GM12878 (cell line): Measurements from ENCODE around the gene SYTL1. TPM values are rescaled to one million over a fixed set of nuclear protein-coding genes. Genes with fewer than 3 reads are reported as not detected.

Source experiments
- ATAC-seq: fragments of 200-7000 bp; cut with Tn5 transposase; 3 replicates; pipeline ENCODE4 v1.9.1; 2020; ENCODE audit warnings: mild to moderate bottlenecking, moderate library complexity
- BruUV-seq: library from RNA; stranded (reverse); fragments of 400-500 nt; replicated peaks from 2 replicates; lab custom pipeline; 2021; lab: Mats Ljungman, UMichigan
- CTCF ChIA-PET: fragments of 300-600 bp; sonication (Branson Sonifier 250); formaldehyde crosslinking; extraction: SDS; loops from one replicate; lab custom pipeline; 2021; ENCODE audit warnings: inconsistent platforms; lab: Yijun Ruan, JAX
- POLR2A ChIA-PET: fragments of 350-600 bp; formaldehyde crosslinking; extraction: SDS; loops from one replicate; lab custom pipeline; 2021; ENCODE audit warnings: inconsistent platforms; lab: Charles Lee
- RAD21 ChIA-PET: fragments of 300-600 bp; sonication (Branson Sonifier 250); formaldehyde crosslinking; loops from one replicate; lab custom pipeline; 2023; ENCODE audit warnings: antibody characterized with exemption; ENCODE audit not compliant: unreplicated experiment; lab: Charles Lee
- SMC1A ChIA-PET: fragments of 300-600 bp; sonication (Branson Sonifier 250); formaldehyde crosslinking; loops from one replicate; lab custom pipeline; 2023; ENCODE audit not compliant: unreplicated experiment, uncharacterized antibody; lab: Charles Lee
- DNase-seq: peaks from one replicate; pipeline ENCODE4 v3.0.0-alpha.2; 2011; ENCODE audit warnings: low read depth, low spot score
- FAIRE-seq: peaks from 3 replicates; lab custom pipeline; 2011; peaks lifted over from hg19 to GRCh38; lab: Jason Lieb, UNC
- H2AFZ ChIP-seq: 2 replicates; pipeline ENCODE4 v1.6.0; 2011; ENCODE audit warnings: low read depth, low read length, control low read depth; ENCODE audit not compliant: control insufficient read depth
- H3K27ac ChIP-seq: 2 replicates; pipeline ENCODE4 v1.5.1; 2011; ENCODE audit warnings: control low read depth; ENCODE audit not compliant: control insufficient read depth, insufficient read depth
- H3K27me3 ChIP-seq, 2 experiments: replicated peaks in 1 of 2; 2 replicates each; pipeline versions ENCODE4 v1.6.0 to v1.6.1; 2011; ENCODE audit warnings: low read length in 1 of 2; ENCODE audit not compliant: control insufficient read depth in 2 of 2, insufficient read depth in 2 of 2
- H3K36me3 ChIP-seq, 2 experiments: 2 replicates each; pipeline ENCODE4 v1.5.1; 2011; ENCODE audit warnings: low read length in 1 of 2; ENCODE audit not compliant: control insufficient read depth in 2 of 2, insufficient read depth in 2 of 2
- H3K4me1 ChIP-seq: 2 replicates; pipeline ENCODE4 v1.6.1; 2011; ENCODE audit warnings: mild to moderate bottlenecking, low read length, moderate library complexity, mixed read lengths; ENCODE audit not compliant: control insufficient read depth, insufficient read depth
- H3K4me2 ChIP-seq: 2 replicates; pipeline ENCODE4 v1.6.0; 2011; ENCODE audit warnings: control low read depth; ENCODE audit not compliant: control insufficient read depth, insufficient read depth
- H3K4me3 ChIP-seq: fragments of 200-600 bp; sonication (generic); 2 replicates; pipeline ENCODE4 v1.5.1; 2016
- H3K79me2 ChIP-seq: 2 replicates; pipeline ENCODE4 v1.6.0; 2011; ENCODE audit warnings: low read length; ENCODE audit not compliant: control insufficient read depth, insufficient read depth
- H3K9ac ChIP-seq: 2 replicates; pipeline ENCODE4 v1.8.0; 2011; ENCODE audit warnings: low read length, control low read depth, mixed read lengths; ENCODE audit not compliant: control insufficient read depth, insufficient read depth
- H3K9me3 ChIP-seq: replicated peaks from 3 replicates; pipeline ENCODE4 v1.5.1; 2011; ENCODE audit warnings: mild to moderate bottlenecking, low read length; ENCODE audit not compliant: control insufficient read depth, insufficient read depth
- H4K20me1 ChIP-seq: 2 replicates; pipeline ENCODE4 v1.6.0; 2011; ENCODE audit not compliant: control insufficient read depth, insufficient read depth
- BRCA1 ChIP-seq: IDR thresholded peaks from 2 replicates; pipeline ENCODE4 v1.6.1; 2011; ENCODE audit warnings: low read depth, low read length, improper control_type of control experiment
- CBFB ChIP-seq: IDR thresholded peaks from 2 replicates; pipeline ENCODE4 v1.6.1; 2016; ENCODE audit warnings: antibody characterized with exemption, low read depth
- DPF2 ChIP-seq: fragments of 450-650 bp; IDR thresholded peaks from 2 replicates; pipeline ENCODE4 v1.6.1; 2017; ENCODE audit warnings: mild to moderate bottlenecking
- IRF4 ChIP-seq: IDR thresholded peaks from 2 replicates; pipeline ENCODE4 v1.6.1; 2011; ENCODE audit warnings: low read depth, low read length
- NFIC ChIP-seq: IDR thresholded peaks from 2 replicates; pipeline ENCODE4 v1.6.1; 2012; ENCODE audit warnings: low read depth, mild to moderate bottlenecking, inconsistent platforms, low read length, moderate library complexity
- NFYB ChIP-seq: IDR thresholded peaks from 2 replicates; pipeline ENCODE4 v1.6.1; 2011; ENCODE audit warnings: low read depth, mild to moderate bottlenecking, low read length, improper control_type of control experiment, moderate library complexity; ENCODE audit not compliant: insufficient read depth
- POU2F2 ChIP-seq: IDR thresholded peaks from 3 replicates; pipeline ENCODE4 v1.6.1; 2011; ENCODE audit warnings: low read depth, mild to moderate bottlenecking, low read length, borderline replicate concordance
- SMC3 ChIP-seq: IDR thresholded peaks from 2 replicates; pipeline ENCODE4 v1.6.1; 2011; ENCODE audit warnings: low read length, improper control_type of control experiment, borderline replicate concordance
- TCF7 ChIP-seq: IDR thresholded peaks from 2 replicates; pipeline ENCODE4 v1.6.1; 2014; ENCODE audit warnings: antibody characterized with exemption, borderline replicate concordance
- ZNF274 ChIP-seq: IDR thresholded peaks from one replicate; pipeline ENCODE4 v1.8.0; 2011; ENCODE audit not compliant: insufficient read length, insufficient read depth
- ZNF384 ChIP-seq: IDR thresholded peaks from 2 replicates; pipeline ENCODE4 v1.6.1; 2012; ENCODE audit warnings: low read depth, mild to moderate bottlenecking, low read length, improper control_type of control experiment, borderline replicate concordance
- ZNF622 ChIP-seq: fragments of 450-650 bp; IDR thresholded peaks from 2 replicates; pipeline ENCODE4 v1.6.1; 2017; ENCODE audit warnings: mild to moderate bottlenecking, inconsistent platforms
- WGBS: methylation state at CpG from one replicate; pipeline ENCODE4 v1.1.6; 2016; ENCODE audit warnings: low lambda C conversion rate; ENCODE audit not compliant: insufficient replicate concordance, insufficient coverage; ENCODE audit errors: missing lambda C conversion rate; 5-methylcytosine and 5-hydroxymethylcytosine counted together
- in situ Hi-C: fragments of 300-500 bp; cut with MboI; formaldehyde crosslinking; loops from 9 replicates; pipeline ENCODE4 v1.14.3; 2018; ENCODE audit warnings: mixed read lengths
- intact Hi-C: fragments of 100-400 bp; cut with micrococcal nuclease; formaldehyde crosslinking; loops from one replicate; pipeline ENCODE4 v1.14.2; 2022; ENCODE audit not compliant: unreplicated experiment
- polyA plus RNA-seq, 11 experiments: library from polyadenylated mRNA; depleted of rRNA in 4 of 11; unstranded in 6 of 11; stranded (reverse) in 5 of 11; fragments of >200 nt; fragmentation: Nextera tagmentation in 4 of 11; fragmentation: Illumina TruSeq in 1 of 11; extraction: Ambion mirVana in 4 of 11; extraction: Trizol in 1 of 11; gene quantifications; 1 replicate in 1 of 11; 2 replicates in 10 of 11; pipeline versions ENCODE4 v1.2.1 to v1.2.3, GENCODE V29; 2011 to 2016; ENCODE audit warnings: inconsistent platforms in 2 of 11, missing spikeins in 2 of 11, low read depth in 1 of 11
- total RNA-seq, 4 experiments: library from RNA; depleted of rRNA in 3 of 4; stranded (reverse); fragments of >200 nt in 3 of 4; fragmentation: Illumina TruSeq in 1 of 4; extraction: Trizol in 1 of 4; gene quantifications; 2 replicates each; pipeline versions ENCODE4 v1.2.1 to v1.2.3, GENCODE V29; 2013 to 2021
- TF ChIP-seq, protein P1 (sequence below): fragments of 450-650 bp; conservative IDR thresholded peaks from 2 replicates; pipeline ENCODE4 v1.6.1; 2017; ENCODE audit warnings: mild to moderate bottlenecking, moderate library complexity
- TF ChIP-seq, protein P2 (sequence below): fragments of 450-650 bp; IDR thresholded peaks from 2 replicates; pipeline ENCODE4 v1.6.1; 2017; ENCODE audit warnings: antibody characterized with exemption, mild to moderate bottlenecking, moderate library complexity

SYTL1 gene
- total and polyA plus RNA-seq, 10 of the 15 experiments (the other 5 are each of a cell fraction or from before 2014, with no cell fraction given), result 0.72 to 45.6 (median 14.8) TPM

DNA sequence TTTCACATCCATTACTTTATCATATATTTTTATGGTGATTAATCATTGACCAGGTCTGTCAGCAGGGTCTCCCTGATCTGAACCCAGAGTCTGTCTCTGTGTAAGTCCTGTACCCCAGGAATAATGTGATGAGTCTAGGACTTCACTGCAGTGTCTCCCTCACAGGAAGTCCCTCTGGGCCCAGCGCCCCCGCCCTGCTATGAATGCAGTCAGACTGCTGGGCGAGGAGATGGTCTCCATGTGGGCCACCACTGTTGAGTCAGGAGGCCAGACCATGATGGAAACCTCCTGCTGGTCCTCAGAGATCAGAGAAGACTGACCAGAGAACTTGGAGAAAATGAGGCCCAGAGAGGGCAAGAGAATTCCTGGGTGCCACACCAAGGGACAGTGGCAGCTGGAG is 10.4 kb upstream of the SYTL1 start:
- H3K9me3 ChIP-seq, result no peaks in the 10 kb centered on the region
- H3K4me1 ChIP-seq, result no peaks in the 10 kb centered on the region
- no peak overlapping the region for H2AFZ ChIP-seq
- H3K4me3 ChIP-seq, result no peak overlapping the region
- BruUV-seq, result no TSS peak
- DNase-seq (no peak), FAIRE-seq (no peak), ATAC-seq (no peak)
- H3K36me3 ChIP-seq, result peaks cover 13 to 25% of the 10 kb centered on the region in 2 experiments
- in situ Hi-C loops (no loop called here), intact Hi-C loops (no loop called here)
- ChIA-PET SMC1A (no interaction called here), RAD21 (no interaction called here), CTCF (interaction anchor here (1.1 to 4.4 kb wide), 5 partner anchors 8 to 57 kb away, joined by 3 to 77 read pairs (median 10); partner anchors contain the start of gene TMEM222), POLR2A (no interaction called here)
- WGBS, result 84% methylated on average over 3 of the region's 3 CpGs
- no peak overlapping the region for H3K27ac ChIP-seq
- no peaks in the 10 kb centered on the region for H3K27me3 ChIP-seq
- H3K9ac ChIP-seq, result no peak overlapping the region
- peaks cover 14% of the 10 kb centered on the region for H3K79me2 ChIP-seq
- H4K20me1 ChIP-seq, result no peaks in the 10 kb centered on the region; the same call in 1 of the 2 replicates
- no peak overlapping the region for H3K4me2 ChIP-seq
- TF ChIP-seq, protein P1, sequence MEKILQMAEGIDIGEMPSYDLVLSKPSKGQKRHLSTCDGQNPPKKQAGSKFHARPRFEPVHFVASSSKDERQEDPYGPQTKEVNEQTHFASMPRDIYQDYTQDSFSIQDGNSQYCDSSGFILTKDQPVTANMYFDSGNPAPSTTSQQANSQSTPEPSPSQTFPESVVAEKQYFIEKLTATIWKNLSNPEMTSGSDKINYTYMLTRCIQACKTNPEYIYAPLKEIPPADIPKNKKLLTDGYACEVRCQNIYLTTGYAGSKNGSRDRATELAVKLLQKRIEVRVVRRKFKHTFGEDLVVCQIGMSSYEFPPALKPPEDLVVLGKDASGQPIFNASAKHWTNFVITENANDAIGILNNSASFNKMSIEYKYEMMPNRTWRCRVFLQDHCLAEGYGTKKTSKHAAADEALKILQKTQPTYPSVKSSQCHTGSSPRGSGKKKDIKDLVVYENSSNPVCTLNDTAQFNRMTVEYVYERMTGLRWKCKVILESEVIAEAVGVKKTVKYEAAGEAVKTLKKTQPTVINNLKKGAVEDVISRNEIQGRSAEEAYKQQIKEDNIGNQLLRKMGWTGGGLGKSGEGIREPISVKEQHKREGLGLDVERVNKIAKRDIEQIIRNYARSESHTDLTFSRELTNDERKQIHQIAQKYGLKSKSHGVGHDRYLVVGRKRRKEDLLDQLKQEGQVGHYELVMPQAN, result no peak
- TF ChIP-seq ZNF274 (no peak), CBFB (no peak), ZNF384 (no peak), POU2F2 (no peak), BRCA1 (no peak), NFYB (no peak), NFIC (no peak), TCF7 (no peak), ZNF622 (no peak), IRF4 (no peak), DPF2 (no peak), SMC3 (no peak)
- TF ChIP-seq, protein P2, sequence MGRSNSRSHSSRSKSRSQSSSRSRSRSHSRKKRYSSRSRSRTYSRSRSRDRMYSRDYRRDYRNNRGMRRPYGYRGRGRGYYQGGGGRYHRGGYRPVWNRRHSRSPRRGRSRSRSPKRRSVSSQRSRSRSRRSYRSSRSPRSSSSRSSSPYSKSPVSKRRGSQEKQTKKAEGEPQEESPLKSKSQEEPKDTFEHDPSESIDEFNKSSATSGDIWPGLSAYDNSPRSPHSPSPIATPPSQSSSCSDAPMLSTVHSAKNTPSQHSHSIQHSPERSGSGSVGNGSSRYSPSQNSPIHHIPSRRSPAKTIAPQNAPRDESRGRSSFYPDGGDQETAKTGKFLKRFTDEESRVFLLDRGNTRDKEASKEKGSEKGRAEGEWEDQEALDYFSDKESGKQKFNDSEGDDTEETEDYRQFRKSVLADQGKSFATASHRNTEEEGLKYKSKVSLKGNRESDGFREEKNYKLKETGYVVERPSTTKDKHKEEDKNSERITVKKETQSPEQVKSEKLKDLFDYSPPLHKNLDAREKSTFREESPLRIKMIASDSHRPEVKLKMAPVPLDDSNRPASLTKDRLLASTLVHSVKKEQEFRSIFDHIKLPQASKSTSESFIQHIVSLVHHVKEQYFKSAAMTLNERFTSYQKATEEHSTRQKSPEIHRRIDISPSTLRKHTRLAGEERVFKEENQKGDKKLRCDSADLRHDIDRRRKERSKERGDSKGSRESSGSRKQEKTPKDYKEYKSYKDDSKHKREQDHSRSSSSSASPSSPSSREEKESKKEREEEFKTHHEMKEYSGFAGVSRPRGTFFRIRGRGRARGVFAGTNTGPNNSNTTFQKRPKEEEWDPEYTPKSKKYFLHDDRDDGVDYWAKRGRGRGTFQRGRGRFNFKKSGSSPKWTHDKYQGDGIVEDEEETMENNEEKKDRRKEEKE, result no peak
